Testis (tissue), 2 donors: ENCODE measurements around the gene ZCCHC7.

Experiments
- POLR2A ChIP-seq: fragments of 450-650 bp; IDR thresholded peaks from one replicate; pipeline ENCODE4 v1.6.1; 2017; ENCODE audit warnings: antibody characterized with exemption, mild to moderate bottlenecking, moderate library complexity
- TF ChIP-seq, protein P1 (sequence below), 3 experiments: fragments of 450-650 bp in 2 of 3; fragments of 200-600 bp in 1 of 3; sonication (generic) in 1 of 3; IDR thresholded peaks; one replicate each; pipeline ENCODE4 v1.5.1; 2016 to 2019; ENCODE audit warnings: antibody characterized with exemption in 3 of 3, mild to moderate bottlenecking in 2 of 3, moderate library complexity in 1 of 3

DNA sequence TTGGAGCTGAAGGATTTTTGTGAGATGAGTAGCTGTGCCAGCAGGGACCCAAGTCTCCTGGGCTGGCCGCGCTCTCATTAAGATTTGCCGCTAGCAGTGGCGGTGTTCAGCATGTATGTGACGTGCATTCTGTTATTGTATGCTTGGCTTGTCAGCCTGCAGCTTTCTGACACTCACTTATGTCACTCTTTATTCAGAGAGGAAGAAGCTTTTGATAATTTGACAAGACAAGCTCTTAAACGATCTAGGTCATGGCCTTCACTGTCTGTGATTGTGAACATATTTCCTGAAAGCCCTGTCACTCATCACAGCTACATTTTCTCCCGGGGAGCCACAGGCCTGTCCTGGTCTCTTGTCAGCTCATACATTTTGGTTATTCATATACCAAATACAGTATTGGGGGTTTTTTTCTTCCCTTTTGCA is 203.9 kb downstream of the ZCCHC7 start:
- TF ChIP-seq, protein P1, sequence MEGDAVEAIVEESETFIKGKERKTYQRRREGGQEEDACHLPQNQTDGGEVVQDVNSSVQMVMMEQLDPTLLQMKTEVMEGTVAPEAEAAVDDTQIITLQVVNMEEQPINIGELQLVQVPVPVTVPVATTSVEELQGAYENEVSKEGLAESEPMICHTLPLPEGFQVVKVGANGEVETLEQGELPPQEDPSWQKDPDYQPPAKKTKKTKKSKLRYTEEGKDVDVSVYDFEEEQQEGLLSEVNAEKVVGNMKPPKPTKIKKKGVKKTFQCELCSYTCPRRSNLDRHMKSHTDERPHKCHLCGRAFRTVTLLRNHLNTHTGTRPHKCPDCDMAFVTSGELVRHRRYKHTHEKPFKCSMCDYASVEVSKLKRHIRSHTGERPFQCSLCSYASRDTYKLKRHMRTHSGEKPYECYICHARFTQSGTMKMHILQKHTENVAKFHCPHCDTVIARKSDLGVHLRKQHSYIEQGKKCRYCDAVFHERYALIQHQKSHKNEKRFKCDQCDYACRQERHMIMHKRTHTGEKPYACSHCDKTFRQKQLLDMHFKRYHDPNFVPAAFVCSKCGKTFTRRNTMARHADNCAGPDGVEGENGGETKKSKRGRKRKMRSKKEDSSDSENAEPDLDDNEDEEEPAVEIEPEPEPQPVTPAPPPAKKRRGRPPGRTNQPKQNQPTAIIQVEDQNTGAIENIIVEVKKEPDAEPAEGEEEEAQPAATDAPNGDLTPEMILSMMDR (IDR thresholded peaks at IDR 0.05) = no peak
- TF ChIP-seq POLR2A = no peak
